ENCODE results near the gene CLGN. TPM values are rescaled to one million over a fixed set of nuclear protein-coding genes. Genes with fewer than 3 reads are reported as not detected.

CLGN gene, protein sequence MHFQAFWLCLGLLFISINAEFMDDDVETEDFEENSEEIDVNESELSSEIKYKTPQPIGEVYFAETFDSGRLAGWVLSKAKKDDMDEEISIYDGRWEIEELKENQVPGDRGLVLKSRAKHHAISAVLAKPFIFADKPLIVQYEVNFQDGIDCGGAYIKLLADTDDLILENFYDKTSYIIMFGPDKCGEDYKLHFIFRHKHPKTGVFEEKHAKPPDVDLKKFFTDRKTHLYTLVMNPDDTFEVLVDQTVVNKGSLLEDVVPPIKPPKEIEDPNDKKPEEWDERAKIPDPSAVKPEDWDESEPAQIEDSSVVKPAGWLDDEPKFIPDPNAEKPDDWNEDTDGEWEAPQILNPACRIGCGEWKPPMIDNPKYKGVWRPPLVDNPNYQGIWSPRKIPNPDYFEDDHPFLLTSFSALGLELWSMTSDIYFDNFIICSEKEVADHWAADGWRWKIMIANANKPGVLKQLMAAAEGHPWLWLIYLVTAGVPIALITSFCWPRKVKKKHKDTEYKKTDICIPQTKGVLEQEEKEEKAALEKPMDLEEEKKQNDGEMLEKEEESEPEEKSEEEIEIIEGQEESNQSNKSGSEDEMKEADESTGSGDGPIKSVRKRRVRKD
- total RNA-seq (2021; fragmentation: NEBNext Ultra II Directional; extraction: Animal tissue kit (Norgen Biotek cat#: 25700)): under 1 TPM; 0.06 to 0.57 (median 0.24) TPM
- long read RNA-seq: 0 reads

DNA sequence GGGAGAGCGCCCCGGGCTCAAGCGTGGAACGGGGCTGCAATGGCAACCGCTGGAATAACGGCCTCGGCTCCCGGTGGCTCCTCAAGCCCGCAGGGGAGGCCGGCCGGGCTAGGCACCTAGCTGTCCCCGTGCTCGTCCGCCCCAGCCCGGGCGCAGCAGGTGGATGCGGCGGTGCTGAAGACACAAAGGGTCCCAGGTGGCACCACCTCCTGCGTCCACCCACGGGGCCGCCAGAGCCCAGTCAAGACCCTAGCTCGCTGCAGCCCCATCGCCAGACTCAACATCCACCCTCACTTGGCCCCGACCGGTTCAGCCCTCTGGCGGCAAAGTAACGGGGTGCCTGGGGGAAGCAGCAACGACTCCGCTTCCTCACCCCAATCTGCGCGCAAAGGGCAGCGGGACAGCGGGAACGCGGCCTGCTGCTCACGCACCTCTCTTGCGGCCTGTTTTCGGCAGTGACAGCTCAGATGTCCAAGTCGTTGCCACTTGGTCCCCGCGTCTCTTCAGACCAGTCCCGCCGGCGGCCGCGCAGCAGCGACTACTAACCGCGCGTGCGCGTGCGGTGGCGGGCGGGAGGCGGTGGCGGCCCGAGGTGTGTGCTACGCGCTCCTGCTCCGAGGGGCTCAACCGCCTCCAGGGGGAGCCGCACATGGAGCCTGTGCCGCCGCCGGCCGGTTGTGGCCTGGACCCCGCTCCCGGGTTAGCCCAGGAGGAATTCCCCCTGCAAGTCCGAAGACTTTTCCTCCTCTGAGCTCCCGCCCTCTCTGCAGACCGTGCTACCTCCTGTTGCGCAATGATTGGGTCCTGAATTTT is at the start of gene CLGN:
CLGN (minus strand) TSS at position 543 of the 813 bp plus-strand sequence. CDS start 14,570 bp downstream, outside the sequence.
- Mint-ChIP-seq H3K4me3 (peak within 1 kb of the TSS; percentile 84), H3K27ac (no peak within 1 kb of the TSS), H3K27me3 (ENCODE audit: insufficient read depth) (peaks cover 46% of the 10 kb centered on the region), H3K9me3 (no peaks in the 10 kb centered on the region), H3K36me3 (ENCODE audit: low read depth) (no peaks in the 10 kb centered on the region), H3K4me1 (ENCODE audit: low read depth) (peaks cover 15% of the 10 kb centered on the region)
- no peak for DNase-seq
- TF ChIP-seq, protein P1, sequence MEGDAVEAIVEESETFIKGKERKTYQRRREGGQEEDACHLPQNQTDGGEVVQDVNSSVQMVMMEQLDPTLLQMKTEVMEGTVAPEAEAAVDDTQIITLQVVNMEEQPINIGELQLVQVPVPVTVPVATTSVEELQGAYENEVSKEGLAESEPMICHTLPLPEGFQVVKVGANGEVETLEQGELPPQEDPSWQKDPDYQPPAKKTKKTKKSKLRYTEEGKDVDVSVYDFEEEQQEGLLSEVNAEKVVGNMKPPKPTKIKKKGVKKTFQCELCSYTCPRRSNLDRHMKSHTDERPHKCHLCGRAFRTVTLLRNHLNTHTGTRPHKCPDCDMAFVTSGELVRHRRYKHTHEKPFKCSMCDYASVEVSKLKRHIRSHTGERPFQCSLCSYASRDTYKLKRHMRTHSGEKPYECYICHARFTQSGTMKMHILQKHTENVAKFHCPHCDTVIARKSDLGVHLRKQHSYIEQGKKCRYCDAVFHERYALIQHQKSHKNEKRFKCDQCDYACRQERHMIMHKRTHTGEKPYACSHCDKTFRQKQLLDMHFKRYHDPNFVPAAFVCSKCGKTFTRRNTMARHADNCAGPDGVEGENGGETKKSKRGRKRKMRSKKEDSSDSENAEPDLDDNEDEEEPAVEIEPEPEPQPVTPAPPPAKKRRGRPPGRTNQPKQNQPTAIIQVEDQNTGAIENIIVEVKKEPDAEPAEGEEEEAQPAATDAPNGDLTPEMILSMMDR (IDR thresholded peaks at IDR 0.05): peak; percentile 55

DNA sequence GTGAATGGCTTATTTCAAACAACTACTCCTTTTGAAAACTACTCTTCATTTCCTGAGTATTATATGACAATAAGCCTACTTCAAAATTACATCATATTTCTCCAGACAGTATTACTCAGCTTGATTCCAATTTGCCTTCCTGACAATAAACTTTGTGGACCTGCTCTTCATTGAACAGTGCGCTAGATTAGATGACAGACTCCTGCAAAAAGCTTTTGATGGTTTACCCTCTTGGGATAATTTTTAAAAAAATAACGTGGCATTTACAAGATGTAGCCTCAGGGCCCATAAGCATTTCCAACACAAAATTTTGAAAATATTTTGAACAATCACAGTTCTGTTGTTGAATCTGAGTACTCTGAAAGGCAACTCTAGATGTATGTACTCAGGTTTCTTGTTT is 44.7 kb upstream of the CLGN start:
- Mint-ChIP-seq H3K4me3 (no peak overlapping the region), H3K36me3 (ENCODE audit: low read depth) (no peaks in the 10 kb centered on the region), H3K4me1 (ENCODE audit: low read depth) (no peaks in the 10 kb centered on the region), H3K9me3 (no peaks in the 10 kb centered on the region), H3K27ac (no peak overlapping the region), H3K27me3 (ENCODE audit: insufficient read depth) (peaks cover 18% of the 10 kb centered on the region)
- TF ChIP-seq, protein P1 (IDR thresholded peaks at IDR 0.05): no peak
- no peak for DNase-seq

DNA sequence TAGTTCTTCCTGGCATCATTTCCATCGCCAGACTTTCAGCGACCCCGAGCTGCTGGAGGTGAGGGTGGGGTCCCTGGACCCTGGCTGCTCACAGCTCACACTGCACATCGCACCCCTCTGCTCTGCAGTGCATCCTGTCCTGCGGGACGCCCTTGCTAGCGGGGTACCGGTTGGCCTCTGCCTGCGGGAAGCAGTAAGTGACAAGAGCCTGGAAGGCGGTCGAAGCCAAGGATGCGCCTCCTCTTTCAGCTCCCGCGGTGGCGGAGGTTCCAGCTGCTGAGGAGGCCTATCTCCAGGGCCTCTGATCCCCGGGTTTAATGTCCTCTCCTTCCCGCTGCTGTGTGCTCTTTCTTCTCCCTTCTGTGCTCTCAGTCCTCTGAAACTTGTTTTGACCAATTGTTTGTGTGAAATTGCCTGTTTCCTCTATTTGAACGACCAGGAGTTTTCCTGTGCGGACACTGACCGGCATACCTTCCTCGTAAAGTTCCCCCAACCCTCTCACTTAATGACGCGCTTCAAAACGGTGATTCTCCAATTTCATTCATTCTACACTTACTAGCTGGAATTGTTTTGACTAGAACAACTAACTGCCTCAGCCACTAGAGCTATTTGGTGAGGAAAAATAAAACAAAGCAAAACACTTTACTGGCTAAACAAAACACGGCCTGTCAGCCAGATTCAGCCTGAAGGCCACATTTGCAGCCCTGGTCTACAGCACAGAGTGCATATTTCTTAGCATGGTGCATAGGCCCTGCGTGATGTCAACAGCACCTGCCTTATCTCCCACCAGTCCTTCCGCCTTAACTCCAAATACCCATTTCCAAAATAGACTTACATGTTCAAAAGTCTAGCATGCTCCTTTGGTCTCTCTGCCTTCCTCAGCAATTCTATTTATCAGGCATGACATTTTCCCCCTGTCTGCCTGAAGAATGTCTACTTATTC is 42.6 kb upstream of the CLGN start:
- Mint-ChIP-seq H3K4me3 (no peak overlapping the region), H3K36me3 (ENCODE audit: low read depth) (no peaks in the 10 kb centered on the region), H3K4me1 (ENCODE audit: low read depth) (no peaks in the 10 kb centered on the region), H3K27me3 (ENCODE audit: insufficient read depth) (peaks cover 17% of the 10 kb centered on the region), H3K27ac (no peak overlapping the region), H3K9me3 (no peaks in the 10 kb centered on the region)
- TF ChIP-seq, protein P1 (IDR thresholded peaks at IDR 0.05): no peak
- DNase-seq: no peak

GRCh38 chr4:140466146-140466545 is 38.7 kb upstream of the CLGN start:
- DNase-seq: no peak
- TF ChIP-seq, protein P1 (IDR thresholded peaks at IDR 0.05): no peak
- H3K9me3 Mint-ChIP-seq: no peaks in the 10 kb centered on the region
- no peak overlapping the region for H3K27ac Mint-ChIP-seq
- H3K36me3 Mint-ChIP-seq (ENCODE audit: low read depth): no peaks in the 10 kb centered on the region
- H3K27me3 Mint-ChIP-seq (ENCODE audit: insufficient read depth): peaks cover 10% of the 10 kb centered on the region; the same call in 1 of the 2 replicates
- H3K4me1 Mint-ChIP-seq (ENCODE audit: low read depth): no peaks in the 10 kb centered on the region
- no peak overlapping the region for H3K4me3 Mint-ChIP-seq

Measured in HFFc6 (cell line).